SH-SY5Y (cell line): ENCODE results near the gene FOXG1.

Source experiments
- GATA2 ChIP-seq: IDR thresholded peaks from 2 replicates; pipeline ENCODE4 v1.6.1; 2011; ENCODE audit warnings: mild to moderate bottlenecking, low read depth, low read length
- GATA3 ChIP-seq: IDR thresholded peaks from 2 replicates; pipeline ENCODE4 v1.6.1; 2011; ENCODE audit warnings: low read depth, mild to moderate bottlenecking, low read length, moderate library complexity

DNA sequence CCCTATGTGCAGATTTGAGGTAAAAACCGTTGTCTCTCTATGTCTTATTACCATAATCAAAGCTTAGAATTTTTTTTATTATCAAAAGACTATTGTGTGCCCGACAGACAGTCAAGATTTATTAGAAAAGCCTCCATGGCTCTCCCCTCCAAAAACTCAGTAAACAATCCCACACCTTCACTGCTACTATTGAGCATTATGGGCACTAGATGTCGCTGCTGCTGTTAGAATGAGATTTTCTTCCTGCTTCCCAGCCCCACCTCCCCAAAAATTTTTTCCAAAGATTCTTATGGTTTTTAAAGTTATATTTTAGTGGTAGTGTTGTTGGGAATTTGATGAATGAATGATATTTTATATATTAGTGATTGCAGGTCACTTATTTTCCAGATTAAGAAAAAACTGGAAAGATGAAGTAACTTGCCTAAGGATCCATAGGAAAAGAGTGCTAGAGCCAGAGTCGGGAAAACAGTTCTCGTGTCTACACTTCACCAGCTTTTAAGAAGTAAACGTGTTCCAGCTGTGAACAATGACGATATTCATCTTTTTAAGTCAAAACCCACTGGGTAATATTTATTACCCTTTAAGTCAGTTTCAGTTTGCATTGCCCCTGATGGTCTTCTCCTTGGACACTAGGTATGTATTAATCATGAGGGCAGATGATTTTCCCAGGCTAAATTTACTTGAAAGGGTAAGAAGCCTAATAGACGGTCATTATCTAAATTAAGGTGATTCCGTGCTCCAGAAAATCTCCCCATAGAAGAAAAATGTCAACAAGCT lies 12.2 kb upstream of the FOXG1 start:
- TF ChIP-seq GATA3 (no peak), GATA2 (no peak)
